HepG2 (cell line): ENCODE data around the gene RSPH9. TPM values are rescaled to one million over a fixed set of nuclear protein-coding genes. Genes with fewer than 3 reads are reported as not detected.
A peak's percentile ranks its signal among the peaks of the same experiment; 100 is the strongest.

Experiments used
- MBD4 ChIP-seq: IDR thresholded peaks from 2 replicates; pipeline ENCODE4 v1.6.1; 2012; ENCODE audit warnings: low read length, inconsistent platforms, borderline replicate concordance
- MBNL3 ChIP-seq: fragments of 250-450 bp; sonication (Bioruptor Pico); conservative IDR thresholded peaks from 2 replicates; pipeline ENCODE4 v1.8.0; 2022; ENCODE audit warnings: mild to moderate bottlenecking, inconsistent platforms
- NCOA1 ChIP-seq: sonication (generic); formaldehyde crosslinking; IDR thresholded peaks from 2 replicates; pipeline ENCODE4 v1.9.0; 2021; ENCODE audit warnings: missing genetic modification reagents
- RFX1 ChIP-seq: fragments of 450-650 bp; IDR thresholded peaks from 2 replicates; pipeline ENCODE4 v1.6.1; 2017
- RFXAP ChIP-seq: sonication (generic); formaldehyde crosslinking; IDR thresholded peaks from 2 replicates; pipeline ENCODE4 v1.4.0; 2020; ENCODE audit warnings: missing genetic modification reagents, borderline replicate concordance
- SAP130 ChIP-seq: IDR thresholded peaks from 2 replicates; pipeline ENCODE4 v1.6.1; 2016; ENCODE audit warnings: low read depth
- SMARCE1 ChIP-seq: fragments of 450-650 bp; IDR thresholded peaks from 2 replicates; pipeline ENCODE4 v1.6.1; 2017; ENCODE audit warnings: borderline replicate concordance
- SPEN ChIP-seq: sonication (generic); formaldehyde crosslinking; IDR thresholded peaks from 2 replicates; pipeline ENCODE4 v1.5.1; 2020; ENCODE audit warnings: low read depth, mild to moderate bottlenecking, missing genetic modification reagents
- TP53 ChIP-seq: sonication (generic); formaldehyde crosslinking; conservative IDR thresholded peaks from 2 replicates; pipeline ENCODE4 v1.4.0; 2020; ENCODE audit warnings: missing genetic modification reagents
- ZFP36 ChIP-seq: fragments of 150-350 bp; IDR thresholded peaks from 2 replicates; pipeline ENCODE4 v1.6.1; 2018; ENCODE audit warnings: borderline replicate concordance, low read length, low read depth; ENCODE audit not compliant: partially characterized antibody
- ZFP82 ChIP-seq: sonication (generic); formaldehyde crosslinking; IDR thresholded peaks from 2 replicates; pipeline ENCODE4 v1.5.1; 2020; ENCODE audit warnings: mild to moderate bottlenecking, missing genetic modification reagents, borderline replicate concordance
- ZNF260 ChIP-seq: sonication (generic); formaldehyde crosslinking; IDR thresholded peaks from 2 replicates; pipeline ENCODE4 v1.4.0; 2020; ENCODE audit warnings: missing genetic modification reagents, low read depth, mild to moderate bottlenecking, borderline replicate concordance
- ZNF619 ChIP-seq: sonication (generic); formaldehyde crosslinking; IDR thresholded peaks from 2 replicates; pipeline ENCODE4 v1.4.0; 2020; ENCODE audit warnings: mild to moderate bottlenecking, missing genetic modification reagents
- ZNF747 ChIP-seq: sonication (generic); formaldehyde crosslinking; IDR thresholded peaks from 2 replicates; pipeline ENCODE4 v1.8.1; 2023; ENCODE audit warnings: missing genetic modification reagents, mild to moderate bottlenecking, borderline replicate concordance
- ZNF790 ChIP-seq: sonication (generic); formaldehyde crosslinking; IDR thresholded peaks from 2 replicates; pipeline ENCODE4 v1.8.0; 2022; ENCODE audit warnings: missing genetic modification reagents, mild to moderate bottlenecking, borderline replicate concordance
- ZNF816 ChIP-seq: sonication (generic); formaldehyde crosslinking; IDR thresholded peaks from 2 replicates; pipeline ENCODE4 v1.8.0; 2022; ENCODE audit warnings: missing genetic modification reagents, mild to moderate bottlenecking, borderline replicate concordance
- ZNF841 ChIP-seq: sonication (generic); formaldehyde crosslinking; IDR thresholded peaks from 2 replicates; pipeline ENCODE4 v1.8.1; 2023; ENCODE audit warnings: missing genetic modification reagents, borderline replicate concordance
- ZSCAN12 ChIP-seq: sonication (generic); formaldehyde crosslinking; IDR thresholded peaks from 2 replicates; pipeline ENCODE4 v1.9.0; 2021; ENCODE audit warnings: mild to moderate bottlenecking, missing genetic modification reagents
- polyA plus RNA-seq, 8 experiments: library from polyadenylated mRNA; depleted of rRNA in 3 of 8; stranded (reverse) in 7 of 8; unstranded in 1 of 8; fragments of >200 nt; fragmentation: Illumina TruSeq in 4 of 8; extraction: Trizol in 4 of 8; gene quantifications; 2 replicates each; pipeline versions ENCODE4 v1.2.1 to v1.2.3, GENCODE V29; 2011 to 2016; ENCODE audit warnings: low read depth in 4 of 8, missing spikeins in 1 of 8, mixed read lengths in 1 of 8; ENCODE audit not compliant: insufficient read depth in 1 of 8
- total RNA-seq, 5 experiments: library from RNA; depleted of rRNA; stranded (reverse); fragments of >200 nt; fragmentation: Illumina TruSeq; extraction: Trizol; gene quantifications; 2 replicates each; pipeline ENCODE4 v1.2.3, GENCODE V29; 2016; ENCODE audit warnings: low read depth in 1 of 5
- TF ChIP-seq, protein P1 (sequence below): sonication (generic); formaldehyde crosslinking; IDR thresholded peaks from 2 replicates; pipeline ENCODE4 v1.5.0; 2020; ENCODE audit warnings: missing genetic modification reagents, mild to moderate bottlenecking, borderline replicate concordance
- TF ChIP-seq, protein P2 (sequence below): sonication (generic); formaldehyde crosslinking; IDR thresholded peaks from 2 replicates; pipeline ENCODE4 v1.9.0; 2022; ENCODE audit warnings: low read depth, missing genetic modification reagents
- TF ChIP-seq, protein P3 (sequence below): sonication (generic); formaldehyde crosslinking; IDR thresholded peaks from 2 replicates; pipeline ENCODE4 v1.5.1; 2020; ENCODE audit warnings: mild to moderate bottlenecking, missing genetic modification reagents, borderline replicate concordance
- TF ChIP-seq, protein P4 (sequence below): IDR thresholded peaks from 2 replicates; pipeline ENCODE4 v1.6.1; 2012; ENCODE audit warnings: inconsistent platforms
- TF ChIP-seq, protein P5 (sequence below): sonication (generic); formaldehyde crosslinking; IDR thresholded peaks from 2 replicates; pipeline ENCODE4 v1.5.0; 2020; ENCODE audit warnings: mild to moderate bottlenecking, missing genetic modification reagents
- TF ChIP-seq, protein P6 (sequence below): IDR thresholded peaks from 2 replicates; pipeline ENCODE4 v1.6.1; 2016; ENCODE audit warnings: control low read depth

RSPH9 gene
- total and polyA plus RNA-seq, 2 of the 13 experiments (the other 11 are each of a cell fraction or from before 2014, with no cell fraction given) = 0.04 TPM; not detected in 1

DNA sequence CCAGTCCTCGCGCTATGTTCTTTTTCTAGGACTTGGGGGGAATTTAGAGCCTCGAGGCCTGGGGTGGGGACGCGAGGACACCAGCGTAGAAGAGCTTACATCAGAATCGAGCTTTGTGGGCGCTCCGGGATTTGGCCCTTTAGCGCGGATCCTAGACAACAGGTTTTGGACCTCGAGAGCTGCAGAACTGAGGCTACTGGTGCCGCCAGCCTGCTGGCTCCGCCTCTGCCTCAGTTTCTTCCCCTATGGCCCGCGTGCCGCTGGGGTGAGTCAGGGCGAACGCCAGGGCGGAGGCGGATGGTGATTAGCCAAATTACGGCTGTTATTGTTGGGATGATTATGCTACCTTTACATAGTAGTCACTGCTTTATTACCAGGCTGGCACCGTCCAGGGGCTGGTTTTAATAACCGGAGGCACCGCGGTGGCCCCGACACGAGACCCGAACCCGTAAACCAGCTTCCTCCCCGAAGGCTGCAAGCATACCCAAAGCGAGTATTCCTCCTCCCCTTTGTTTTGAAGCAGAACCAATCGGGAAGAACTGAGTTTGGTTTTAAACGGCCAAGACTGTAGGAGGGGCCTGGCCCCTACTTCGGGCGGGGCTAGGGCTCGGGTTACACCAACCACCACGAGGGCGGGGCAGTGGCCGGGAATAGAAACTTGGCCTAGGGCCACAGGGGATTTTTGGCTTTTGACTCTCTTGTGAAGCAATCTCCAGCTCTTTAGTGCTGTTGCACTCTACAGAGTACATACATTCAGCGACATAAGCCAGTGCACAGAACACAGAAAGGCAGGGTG is 15.1 kb upstream of the RSPH9 start (continued):
- TF ChIP-seq RFXAP (CRISPR knock-in tag) = peak; percentile 56; the same call in 1 of the 2 replicates
- TF ChIP-seq, protein P1, sequence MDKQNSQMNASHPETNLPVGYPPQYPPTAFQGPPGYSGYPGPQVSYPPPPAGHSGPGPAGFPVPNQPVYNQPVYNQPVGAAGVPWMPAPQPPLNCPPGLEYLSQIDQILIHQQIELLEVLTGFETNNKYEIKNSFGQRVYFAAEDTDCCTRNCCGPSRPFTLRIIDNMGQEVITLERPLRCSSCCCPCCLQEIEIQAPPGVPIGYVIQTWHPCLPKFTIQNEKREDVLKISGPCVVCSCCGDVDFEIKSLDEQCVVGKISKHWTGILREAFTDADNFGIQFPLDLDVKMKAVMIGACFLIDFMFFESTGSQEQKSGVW (CRISPR knock-in tag) = no peak; the same call in 1 of the 2 replicates
- TF ChIP-seq, protein P2, sequence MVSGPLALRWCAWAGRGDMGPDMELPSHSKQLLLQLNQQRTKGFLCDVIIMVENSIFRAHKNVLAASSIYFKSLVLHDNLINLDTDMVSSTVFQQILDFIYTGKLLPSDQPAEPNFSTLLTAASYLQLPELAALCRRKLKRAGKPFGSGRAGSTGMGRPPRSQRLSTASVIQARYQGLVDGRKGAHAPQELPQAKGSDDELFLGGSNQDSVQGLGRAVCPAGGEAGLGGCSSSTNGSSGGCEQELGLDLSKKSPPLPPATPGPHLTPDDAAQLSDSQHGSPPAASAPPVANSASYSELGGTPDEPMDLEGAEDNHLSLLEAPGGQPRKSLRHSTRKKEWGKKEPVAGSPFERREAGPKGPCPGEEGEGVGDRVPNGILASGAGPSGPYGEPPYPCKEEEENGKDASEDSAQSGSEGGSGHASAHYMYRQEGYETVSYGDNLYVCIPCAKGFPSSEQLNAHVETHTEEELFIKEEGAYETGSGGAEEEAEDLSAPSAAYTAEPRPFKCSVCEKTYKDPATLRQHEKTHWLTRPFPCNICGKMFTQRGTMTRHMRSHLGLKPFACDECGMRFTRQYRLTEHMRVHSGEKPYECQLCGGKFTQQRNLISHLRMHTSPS (CRISPR knock-in tag) = no peak
- no peak for TF ChIP-seq MBNL3 (CRISPR knock-in tag)
- TF ChIP-seq ZNF747 (CRISPR knock-in tag) = no peak
- TF ChIP-seq SPEN = no peak
- TF ChIP-seq, protein P3, sequence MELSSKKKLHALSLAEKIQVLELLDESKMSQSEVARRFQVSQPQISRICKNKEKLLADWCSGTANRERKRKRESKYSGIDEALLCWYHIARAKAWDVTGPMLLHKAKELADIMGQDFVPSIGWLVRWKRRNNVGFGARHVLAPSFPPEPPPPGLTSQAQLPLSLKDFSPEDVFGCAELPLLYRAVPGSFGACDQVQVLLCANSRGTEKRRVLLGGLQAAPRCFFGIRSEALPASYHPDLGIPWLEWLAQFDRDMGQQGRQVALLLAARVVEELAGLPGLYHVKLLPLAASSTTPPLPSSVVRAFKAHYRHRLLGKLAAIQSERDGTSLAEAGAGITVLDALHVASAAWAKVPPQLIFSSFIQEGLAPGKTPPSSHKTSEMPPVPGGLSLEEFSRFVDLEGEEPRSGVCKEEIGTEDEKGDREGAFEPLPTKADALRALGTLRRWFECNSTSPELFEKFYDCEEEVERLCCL (CRISPR knock-in tag) = no peak; the same call in 1 of the 2 replicates
- TF ChIP-seq ZNF841 (CRISPR knock-in tag) = no peak
- TF ChIP-seq ZNF260 (CRISPR knock-in tag) = no peak
- TF ChIP-seq ZFP36 = no peak
- TF ChIP-seq RFX1 = no peak
- TF ChIP-seq, protein P4, sequence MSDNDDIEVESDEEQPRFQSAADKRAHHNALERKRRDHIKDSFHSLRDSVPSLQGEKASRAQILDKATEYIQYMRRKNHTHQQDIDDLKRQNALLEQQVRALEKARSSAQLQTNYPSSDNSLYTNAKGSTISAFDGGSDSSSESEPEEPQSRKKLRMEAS = peak; percentile 89
- peak; percentile 88 for TF ChIP-seq ZSCAN12
- peak; percentile 74 for TF ChIP-seq TP53
- no peak for TF ChIP-seq SMARCE1
- no peak for TF ChIP-seq NCOA1 (CRISPR knock-in tag)
- TF ChIP-seq, protein P5, sequence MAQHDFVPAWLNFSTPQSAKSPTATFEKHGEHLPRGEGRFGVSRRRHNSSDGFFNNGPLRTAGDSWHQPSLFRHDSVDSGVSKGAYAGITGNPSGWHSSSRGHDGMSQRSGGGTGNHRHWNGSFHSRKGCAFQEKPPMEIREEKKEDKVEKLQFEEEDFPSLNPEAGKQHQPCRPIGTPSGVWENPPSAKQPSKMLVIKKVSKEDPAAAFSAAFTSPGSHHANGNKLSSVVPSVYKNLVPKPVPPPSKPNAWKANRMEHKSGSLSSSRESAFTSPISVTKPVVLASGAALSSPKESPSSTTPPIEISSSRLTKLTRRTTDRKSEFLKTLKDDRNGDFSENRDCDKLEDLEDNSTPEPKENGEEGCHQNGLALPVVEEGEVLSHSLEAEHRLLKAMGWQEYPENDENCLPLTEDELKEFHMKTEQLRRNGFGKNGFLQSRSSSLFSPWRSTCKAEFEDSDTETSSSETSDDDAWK (CRISPR knock-in tag) = no peak
- TF ChIP-seq, protein P6, sequence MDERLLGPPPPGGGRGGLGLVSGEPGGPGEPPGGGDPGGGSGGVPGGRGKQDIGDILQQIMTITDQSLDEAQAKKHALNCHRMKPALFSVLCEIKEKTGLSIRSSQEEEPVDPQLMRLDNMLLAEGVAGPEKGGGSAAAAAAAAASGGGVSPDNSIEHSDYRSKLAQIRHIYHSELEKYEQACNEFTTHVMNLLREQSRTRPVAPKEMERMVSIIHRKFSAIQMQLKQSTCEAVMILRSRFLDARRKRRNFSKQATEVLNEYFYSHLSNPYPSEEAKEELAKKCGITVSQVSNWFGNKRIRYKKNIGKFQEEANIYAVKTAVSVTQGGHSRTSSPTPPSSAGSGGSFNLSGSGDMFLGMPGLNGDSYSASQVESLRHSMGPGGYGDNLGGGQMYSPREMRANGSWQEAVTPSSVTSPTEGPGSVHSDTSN = no peak
- TF ChIP-seq ZNF619 = no peak
- no peak for TF ChIP-seq MBD4
- TF ChIP-seq ZNF790 (CRISPR knock-in tag) = no peak; the same call in 1 of the 2 replicates
- no peak for TF ChIP-seq ZFP82 (CRISPR knock-in tag)
- peak; percentile 80 for TF ChIP-seq SAP130 (CRISPR knock-in tag)
- no peak for TF ChIP-seq ZNF816 (CRISPR knock-in tag)
